Endodermal cell (in vitro differentiated cells): ENCODE results near the gene LDAH. TPM values are rescaled to one million over a fixed set of nuclear protein-coding genes. Genes with fewer than 3 reads are reported as not detected.

Experiments used
- DNase-seq: peaks from one replicate; pipeline ENCODE4 v3.0.0-alpha.2; 2017
- H3K27ac ChIP-seq: 2 replicates; pipeline ENCODE4 v1.5.1; 2013; ENCODE audit warnings: mild to moderate bottlenecking, low read depth, low read length, moderate library complexity
- H3K27me3 ChIP-seq: 2 replicates; pipeline ENCODE4 v1.6.1; 2013; ENCODE audit warnings: mild to moderate bottlenecking, low read length, moderate library complexity; ENCODE audit not compliant: insufficient read depth, control insufficient read depth, poor library complexity, severe bottlenecking
- H3K36me3 ChIP-seq: 2 replicates; pipeline ENCODE4 v1.7.0; 2013; ENCODE audit warnings: mild to moderate bottlenecking, low read length, moderate library complexity; ENCODE audit not compliant: control insufficient read depth, insufficient read depth
- H3K4me1 ChIP-seq: one replicate; pipeline ENCODE4 v1.7.0; 2013; ENCODE audit warnings: low read length; ENCODE audit not compliant: control insufficient read depth, insufficient read depth
- H3K4me3 ChIP-seq: 2 replicates; pipeline ENCODE4 v1.5.1; 2013; ENCODE audit warnings: mild to moderate bottlenecking, low read length, moderate library complexity
- H3K9ac ChIP-seq: 2 replicates; pipeline ENCODE4 v1.6.1; 2013; ENCODE audit warnings: mild to moderate bottlenecking, low read length, moderate library complexity; ENCODE audit not compliant: poor library complexity, severe bottlenecking; ENCODE audit errors: extremely low read depth
- H3K9me3 ChIP-seq: 2 replicates; pipeline ENCODE4 v1.6.1; 2013; ENCODE audit warnings: mild to moderate bottlenecking, low read length, moderate library complexity; ENCODE audit not compliant: control insufficient read depth
- H3K27ac Mint-ChIP-seq: 2 replicates; pipeline ENCODE4 v1.8.0; 2020; ENCODE audit warnings: mixed read lengths
- H3K27me3 Mint-ChIP-seq: 2 replicates; pipeline ENCODE4 v1.8.0; 2021; ENCODE audit warnings: mild to moderate bottlenecking, mixed read lengths; ENCODE audit not compliant: insufficient read depth
- H3K36me3 Mint-ChIP-seq: 2 replicates; pipeline ENCODE4 v1.8.0; 2020; ENCODE audit warnings: low read depth, mixed read lengths
- H3K4me1 Mint-ChIP-seq: 2 replicates; pipeline ENCODE4 v1.8.0; 2020; ENCODE audit warnings: mixed read lengths
- H3K4me3 Mint-ChIP-seq: 2 replicates; pipeline ENCODE4 v1.8.0; 2020; ENCODE audit warnings: mild to moderate bottlenecking, moderate library complexity, mixed read lengths
- H3K9me3 Mint-ChIP-seq: 2 replicates; pipeline ENCODE4 v1.8.0; 2020; ENCODE audit warnings: mild to moderate bottlenecking, mixed read lengths
- CTCF ChIP-seq: fragments of 200-600 bp; sonication (generic); conservative IDR thresholded peaks from 2 replicates; pipeline ENCODE4 v1.5.0; 2021; ENCODE audit warnings: antibody characterized with exemption, mild to moderate bottlenecking
- WGBS, 2 experiments: methylation state at CpG; one replicate each; pipeline versions ENCODE4 v1.1.5 to v1.1.7; 2013; ENCODE audit warnings: missing lambda C conversion rate in 2 of 2, mixed read lengths in 1 of 2; ENCODE audit not compliant: insufficient coverage in 1 of 2, insufficient read length in 1 of 2; 5-methylcytosine and 5-hydroxymethylcytosine counted together
- total RNA-seq, 2 donors: library from RNA; stranded (reverse); fragmentation: NEBNext Ultra II Directional in 1 of 2; extraction: Animal tissue kit (Norgen Biotek cat#: 25700) in 1 of 2; gene quantifications; 2 replicates in 1 of 2; 3 replicates in 1 of 2; pipeline ENCODE4 v1.2.1, GENCODE V29; 2021

Gene LDAH
- total RNA-seq, 2 donors from 2014 or later = 28.7 to 42.2 TPM

- peaks cover 16% of the 10 kb centered on the region for H3K36me3 Mint-ChIP-seq
- Histone ChIP-seq H3K9ac (no peak overlapping the region), H3K27ac (no peak overlapping the region), H3K27me3 (no peaks in the 10 kb centered on the region), H3K36me3 (peaks cover 6% of the 10 kb centered on the region), H3K9me3 (no peaks in the 10 kb centered on the region), H3K4me3 (no peak overlapping the region), H3K4me1 (no peaks in the 10 kb centered on the region)
- no peaks in the 10 kb centered on the region for H3K4me1 Mint-ChIP-seq
- H3K9me3 Mint-ChIP-seq = peaks cover 3% of the 10 kb centered on the region
- TF ChIP-seq CTCF = no peak
- WGBS, 2 experiments = 90 to 95% methylated on average over 2 of the region's 2 CpGs
- no peak for DNase-seq
- no peak overlapping the region for H3K4me3 Mint-ChIP-seq
- H3K27ac Mint-ChIP-seq = no peak overlapping the region
- no peaks in the 10 kb centered on the region for H3K27me3 Mint-ChIP-seq
These were observed 130.8 kb downstream of the LDAH start for GRCh38 chr2:20692081-20692480.

- H3K36me3 Mint-ChIP-seq = peaks cover 25% of the 10 kb centered on the region
- no peak for DNase-seq
- H3K36me3 ChIP-seq = peaks cover 14% of the 10 kb centered on the region
- H3K4me1 Mint-ChIP-seq = no peaks in the 10 kb centered on the region
- no peak overlapping the region for H3K4me3 ChIP-seq
- no peaks in the 10 kb centered on the region for H3K27me3 Mint-ChIP-seq
- H3K9ac ChIP-seq = no peak overlapping the region
- no peaks in the 10 kb centered on the region for H3K9me3 ChIP-seq
- H3K9me3 Mint-ChIP-seq = peaks cover 3% of the 10 kb centered on the region
- TF ChIP-seq CTCF = no peak
- no peaks in the 10 kb centered on the region for H3K27me3 ChIP-seq
- no peaks in the 10 kb centered on the region for H3K4me1 ChIP-seq
- H3K27ac Mint-ChIP-seq = no peak overlapping the region
- 93 to 95% methylated on average over 4 to 6 of the region's 6 CpGs for WGBS, 2 experiments
- H3K4me3 Mint-ChIP-seq = no peak overlapping the region
- no peak overlapping the region for H3K27ac ChIP-seq
These were observed 131.7 kb downstream of the LDAH start for GRCh38 chr2:20691076-20691734.

GRCh38 chr2:20689428-20690264, 133.3 kb downstream of the LDAH start:
- no peak for DNase-seq
- no peak for TF ChIP-seq CTCF
- H3K4me1 Mint-ChIP-seq = no peaks in the 10 kb centered on the region
- no peak overlapping the region for H3K4me3 Mint-ChIP-seq
- WGBS, 2 experiments = 89 to 90% methylated on average over 11 of the region's 11 CpGs
- peaks cover 26% of the 10 kb centered on the region for H3K36me3 ChIP-seq
- H3K4me3 ChIP-seq = no peak overlapping the region
- no peak overlapping the region for H3K9ac ChIP-seq
- H3K27ac ChIP-seq = no peak overlapping the region
- H3K27me3 ChIP-seq = no peaks in the 10 kb centered on the region
- peaks cover 3% of the 10 kb centered on the region for H3K9me3 Mint-ChIP-seq
- H3K9me3 ChIP-seq = no peaks in the 10 kb centered on the region
- peaks cover 30% of the 10 kb centered on the region for H3K36me3 Mint-ChIP-seq
- H3K4me1 ChIP-seq = no peaks in the 10 kb centered on the region
- no peaks in the 10 kb centered on the region for H3K27me3 Mint-ChIP-seq
- H3K27ac Mint-ChIP-seq = no peak overlapping the region
